ENCODE data around the gene COLEC12.

DNA sequence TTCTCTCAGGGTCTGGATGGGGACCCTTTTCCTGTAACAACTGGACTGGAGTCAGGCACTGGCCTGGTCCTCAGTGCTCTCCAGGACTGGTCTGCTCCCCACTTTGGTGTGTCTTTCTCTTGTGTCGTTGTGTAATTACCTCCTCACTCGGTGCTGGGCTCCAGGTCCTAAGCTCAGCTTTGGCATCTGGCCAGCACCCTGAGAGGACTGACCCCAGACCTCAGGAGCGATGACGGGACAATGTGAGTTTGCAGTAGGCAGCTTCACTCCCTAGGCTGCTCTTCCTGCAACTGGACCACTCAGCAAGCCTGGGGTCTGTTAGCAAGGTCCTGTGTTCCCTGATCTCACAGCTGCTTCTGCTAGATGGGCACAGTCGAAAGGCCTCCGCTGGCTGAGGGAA, 93.8 kb downstream of the COLEC12 start:
- no peak for TF ChIP-seq EP300 (IDR thresholded peaks at IDR 0.05; ENCODE audit: borderline replicate concordance)
- no peak for TF ChIP-seq YY1 (IDR thresholded peaks at IDR 0.05; ENCODE audit: low read depth)
- TF ChIP-seq TCF12 (IDR thresholded peaks at IDR 0.05; ENCODE audit: low read depth) = no peak
- no peak for TF ChIP-seq TEAD4 (IDR thresholded peaks at IDR 0.05)
- TF ChIP-seq TAF1 (IDR thresholded peaks at IDR 0.05; ENCODE audit: low read depth) = no peak
- TF ChIP-seq EGR1 (IDR thresholded peaks at IDR 0.05) = no peak
- TF ChIP-seq, protein P1, sequence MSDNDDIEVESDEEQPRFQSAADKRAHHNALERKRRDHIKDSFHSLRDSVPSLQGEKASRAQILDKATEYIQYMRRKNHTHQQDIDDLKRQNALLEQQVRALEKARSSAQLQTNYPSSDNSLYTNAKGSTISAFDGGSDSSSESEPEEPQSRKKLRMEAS (IDR thresholded peaks at IDR 0.05) = no peak
- TF ChIP-seq FOXM1 (IDR thresholded peaks at IDR 0.05; ENCODE audit: borderline replicate concordance, low read depth) = no peak
